Measurements from ENCODE around the gene ANKRD42. TPM values are rescaled to one million over a fixed set of nuclear protein-coding genes. Genes with fewer than 3 reads are reported as not detected.
A peak's percentile ranks its signal among the peaks of the same experiment; 100 is the strongest.

Gene ANKRD42
- total and polyA plus RNA-seq, 2 donors = 2.2 to 5.7 TPM

GRCh38 chr11:83156996-83157593 lies 36.4 kb upstream of the ANKRD42 start, which contains the start of gene PCF11:
Gene PCF11 (plus strand): TSS chr11:83157131. CDS start chr11:83157440, 309 bp downstream.
- Histone ChIP-seq H3K27me3 (ENCODE audit: control insufficient read depth in 2 of 2, insufficient read depth in 1 of 2, low read length in 1 of 2) (no peaks in the 10 kb centered on the region), H3K4me3 (ENCODE audit: low read length in 2 of 2) (peak within 1 kb of the TSS; percentile 80 to 97), H3K4me1 (ENCODE audit: control insufficient read depth in 2 of 2, insufficient read depth in 2 of 2, low read length in 2 of 2) (peaks cover 0 to 12% of the 10 kb centered on the region in 2 donors), H3K9me3 (ENCODE audit: control insufficient read depth in 2 of 2, insufficient read depth in 1 of 2, low read length in 1 of 2) (peaks cover 0 to 2% of the 10 kb centered on the region in 2 donors), H3K36me3 (ENCODE audit: control insufficient read depth in 2 of 2, insufficient read depth in 2 of 2, low read length in 1 of 2) (peaks cover 0 to 16% of the 10 kb centered on the region in 2 donors), H3K27ac (ENCODE audit: low read depth in 1 of 2, low read length in 1 of 2) (peak within 1 kb of the TSS; percentile 98 to 100)
- no peak for DNase-seq (ENCODE audit: low read depth in 6 of 9, low spot score in 9 of 9)
- WGBS = under 1% methylated on average over 55 of the region's 55 CpGs

- WGBS = under 1% methylated on average over 18 of the region's 18 CpGs
- peaks cover 0 to 16% of the 10 kb centered on the region in 2 donors for H3K36me3 ChIP-seq (ENCODE audit: control insufficient read depth in 2 of 2, insufficient read depth in 2 of 2, low read length in 1 of 2)
- H3K27ac ChIP-seq (ENCODE audit: low read depth in 1 of 2, low read length in 1 of 2) = peak overlapping the region; percentile 98 to 100
- H3K4me3 ChIP-seq (ENCODE audit: low read length in 2 of 2) = peak overlapping the region; percentile 80 to 97
- H3K4me1 ChIP-seq (ENCODE audit: control insufficient read depth in 2 of 2, insufficient read depth in 2 of 2, low read length in 2 of 2) = peaks cover 0 to 12% of the 10 kb centered on the region in 2 donors
- peak; percentile 24 to 78 (median 57) for DNase-seq (ENCODE audit: low read depth in 6 of 9, low spot score in 9 of 9)
- H3K9me3 ChIP-seq (ENCODE audit: control insufficient read depth in 2 of 2, insufficient read depth in 1 of 2, low read length in 1 of 2) = peaks cover 0 to 2% of the 10 kb centered on the region in 2 donors
- no peaks in the 10 kb centered on the region for H3K27me3 ChIP-seq (ENCODE audit: control insufficient read depth in 2 of 2, insufficient read depth in 1 of 2, low read length in 1 of 2)
Observed at GRCh38 chr11:83157594-83158356, 35.7 kb upstream of the ANKRD42 start.

GRCh38 chr11:83158357-83158786 lies 35.1 kb upstream of the ANKRD42 start:
- Histone ChIP-seq H3K27ac (ENCODE audit: low read depth in 1 of 2, low read length in 1 of 2) (peak overlapping the region; percentile 98 to 100), H3K4me3 (ENCODE audit: low read length in 2 of 2) (peak overlapping the region; percentile 80 to 97), H3K36me3 (ENCODE audit: control insufficient read depth in 2 of 2, insufficient read depth in 2 of 2, low read length in 1 of 2) (peaks cover 0 to 16% of the 10 kb centered on the region in 2 donors), H3K27me3 (ENCODE audit: control insufficient read depth in 2 of 2, insufficient read depth in 1 of 2, low read length in 1 of 2) (no peaks in the 10 kb centered on the region), H3K4me1 (ENCODE audit: control insufficient read depth in 2 of 2, insufficient read depth in 2 of 2, low read length in 2 of 2) (peaks cover 0 to 12% of the 10 kb centered on the region in 2 donors), H3K9me3 (ENCODE audit: control insufficient read depth in 2 of 2, insufficient read depth in 1 of 2, low read length in 1 of 2) (peaks cover 0 to 2% of the 10 kb centered on the region in 2 donors)
- peak in 1 of 9 donors; percentile 39 for DNase-seq (ENCODE audit: low read depth in 6 of 9, low spot score in 9 of 9)
- under 1% methylated on average over 5 of the region's 5 CpGs for WGBS

- 20% methylated on average over 15 of the region's 15 CpGs for WGBS
- H3K36me3 ChIP-seq (ENCODE audit: control insufficient read depth in 2 of 2, insufficient read depth in 2 of 2, low read length in 1 of 2) = peaks cover 3 to 22% of the 10 kb centered on the region in 2 donors
- no peaks in the 10 kb centered on the region for H3K27me3 ChIP-seq (ENCODE audit: control insufficient read depth in 2 of 2, insufficient read depth in 1 of 2, low read length in 1 of 2)
- peak overlapping the region; percentile 80 to 97 for H3K4me3 ChIP-seq (ENCODE audit: low read length in 2 of 2)
- DNase-seq (ENCODE audit: low read depth in 6 of 9, low spot score in 9 of 9) = peak in 1 of 9 donors; percentile 16
- H3K4me1 ChIP-seq (ENCODE audit: control insufficient read depth in 2 of 2, insufficient read depth in 2 of 2, low read length in 2 of 2) = peaks cover 0 to 12% of the 10 kb centered on the region in 2 donors
- peak overlapping the region in 1 of 2 donors; percentile 21 for H3K27ac ChIP-seq (ENCODE audit: low read depth in 1 of 2, low read length in 1 of 2)
- H3K9me3 ChIP-seq (ENCODE audit: control insufficient read depth in 2 of 2, insufficient read depth in 1 of 2, low read length in 1 of 2) = peaks cover 0 to 2% of the 10 kb centered on the region in 2 donors
Observed at GRCh38 chr11:83158965-83159901, 34.3 kb upstream of the ANKRD42 start.

GRCh38 chr11:83159902-83160865 lies 33.3 kb upstream of the ANKRD42 start:
- H3K27ac ChIP-seq (ENCODE audit: low read depth in 1 of 2, low read length in 1 of 2) = peak overlapping the region; percentile 20 to 21
- WGBS = 57% methylated on average over 6 of the region's 6 CpGs
- peak in 1 of 9 donors; percentile 28 for DNase-seq (ENCODE audit: low read depth in 6 of 9, low spot score in 9 of 9)
- peaks cover 0 to 2% of the 10 kb centered on the region in 2 donors for H3K9me3 ChIP-seq (ENCODE audit: control insufficient read depth in 2 of 2, insufficient read depth in 1 of 2, low read length in 1 of 2)
- peaks cover 0 to 12% of the 10 kb centered on the region in 2 donors for H3K4me1 ChIP-seq (ENCODE audit: control insufficient read depth in 2 of 2, insufficient read depth in 2 of 2, low read length in 2 of 2)
- no peaks in the 10 kb centered on the region for H3K27me3 ChIP-seq (ENCODE audit: control insufficient read depth in 2 of 2, insufficient read depth in 1 of 2, low read length in 1 of 2)
- peak overlapping the region; percentile 80 to 97 for H3K4me3 ChIP-seq (ENCODE audit: low read length in 2 of 2)
- peaks cover 7 to 32% of the 10 kb centered on the region in 2 donors for H3K36me3 ChIP-seq (ENCODE audit: control insufficient read depth in 2 of 2, insufficient read depth in 2 of 2, low read length in 1 of 2)

GRCh38 chr11:83161610-83162199 lies 31.8 kb upstream of the ANKRD42 start:
- H3K4me1 ChIP-seq (ENCODE audit: control insufficient read depth in 2 of 2, insufficient read depth in 2 of 2, low read length in 2 of 2) = peaks cover 0 to 12% of the 10 kb centered on the region in 2 donors
- H3K4me3 ChIP-seq (ENCODE audit: low read length in 2 of 2) = no peak overlapping the region
- no peaks in the 10 kb centered on the region for H3K27me3 ChIP-seq (ENCODE audit: control insufficient read depth in 2 of 2, insufficient read depth in 1 of 2, low read length in 1 of 2)
- H3K9me3 ChIP-seq (ENCODE audit: control insufficient read depth in 2 of 2, insufficient read depth in 1 of 2, low read length in 1 of 2) = peaks cover 0 to 2% of the 10 kb centered on the region in 2 donors
- H3K36me3 ChIP-seq (ENCODE audit: control insufficient read depth in 2 of 2, insufficient read depth in 2 of 2, low read length in 1 of 2) = peaks cover 13 to 45% of the 10 kb centered on the region in 2 donors
- WGBS = 89% methylated on average over 1 of the region's 1 CpG
- H3K27ac ChIP-seq (ENCODE audit: low read depth in 1 of 2, low read length in 1 of 2) = no peak overlapping the region
- no peak for DNase-seq (ENCODE audit: low read depth in 6 of 9, low spot score in 9 of 9)

- WGBS = 82% methylated on average over 2 of the region's 2 CpGs
- H3K4me1 ChIP-seq (ENCODE audit: control insufficient read depth in 2 of 2, insufficient read depth in 2 of 2, low read length in 2 of 2) = peaks cover 0 to 12% of the 10 kb centered on the region in 2 donors
- H3K27ac ChIP-seq (ENCODE audit: low read depth in 1 of 2, low read length in 1 of 2) = no peak overlapping the region
- peaks cover 14 to 51% of the 10 kb centered on the region in 2 donors for H3K36me3 ChIP-seq (ENCODE audit: control insufficient read depth in 2 of 2, insufficient read depth in 2 of 2, low read length in 1 of 2)
- peaks cover 0 to 1% of the 10 kb centered on the region in 2 donors for H3K9me3 ChIP-seq (ENCODE audit: control insufficient read depth in 2 of 2, insufficient read depth in 1 of 2, low read length in 1 of 2)
- peak in 1 of 9 donors; percentile 32 for DNase-seq (ENCODE audit: low read depth in 6 of 9, low spot score in 9 of 9)
- no peak overlapping the region for H3K4me3 ChIP-seq (ENCODE audit: low read length in 2 of 2)
- no peaks in the 10 kb centered on the region for H3K27me3 ChIP-seq (ENCODE audit: control insufficient read depth in 2 of 2, insufficient read depth in 1 of 2, low read length in 1 of 2)
Observed at GRCh38 chr11:83162377-83162776, 31.1 kb upstream of the ANKRD42 start.

Measured in thymus (tissue), 11 donors.